HG03571 (cell line): ENCODE measurements around the gene C1orf21.
"Not testable (repeated sequence)": the region's sequence is repeated elsewhere in the genome, so short reads cannot be mapped to it uniquely, and the experiment has no call there.

ENCODE experiments used
- ATAC-seq: cut with Tn5 transposase; IDR thresholded peaks from one replicate; pipeline ENCODE4 v1.9.1; 2021; ENCODE audit not compliant: unreplicated experiment

Gene C1orf21

DNA sequence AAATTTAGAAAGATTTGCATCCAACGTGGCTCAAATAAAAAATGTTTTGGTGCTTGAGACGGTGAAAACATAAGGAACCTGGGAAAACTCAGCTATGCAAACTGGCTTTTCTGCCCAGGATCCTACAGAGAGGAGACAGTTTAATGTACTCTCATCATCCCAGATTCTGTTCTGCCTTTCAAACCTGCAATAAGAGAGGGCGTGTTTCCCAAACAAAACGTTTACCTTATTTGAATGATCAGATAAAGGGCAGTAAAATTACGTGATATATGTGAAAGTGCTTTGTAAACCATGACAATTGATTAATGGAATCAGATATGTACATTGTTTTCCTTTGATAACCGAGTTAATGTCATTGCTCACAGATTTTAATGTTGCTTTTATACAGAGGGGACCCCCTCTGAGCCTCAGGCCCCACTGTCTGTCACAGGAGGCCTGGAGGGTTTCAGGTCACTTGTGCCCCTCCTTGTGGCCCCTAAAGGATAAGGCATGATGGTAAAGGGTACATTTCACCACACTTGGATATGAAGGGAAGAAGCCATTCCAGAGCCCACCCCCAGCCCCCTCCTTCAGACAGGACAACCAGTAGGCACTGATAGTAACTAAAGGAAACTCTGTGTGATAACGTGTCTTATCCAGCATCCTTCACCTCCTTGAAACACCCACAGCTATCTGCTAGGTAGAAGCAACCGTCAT is 210.3 kb downstream of the C1orf21 start:
- ATAC-seq = no peak

DNA sequence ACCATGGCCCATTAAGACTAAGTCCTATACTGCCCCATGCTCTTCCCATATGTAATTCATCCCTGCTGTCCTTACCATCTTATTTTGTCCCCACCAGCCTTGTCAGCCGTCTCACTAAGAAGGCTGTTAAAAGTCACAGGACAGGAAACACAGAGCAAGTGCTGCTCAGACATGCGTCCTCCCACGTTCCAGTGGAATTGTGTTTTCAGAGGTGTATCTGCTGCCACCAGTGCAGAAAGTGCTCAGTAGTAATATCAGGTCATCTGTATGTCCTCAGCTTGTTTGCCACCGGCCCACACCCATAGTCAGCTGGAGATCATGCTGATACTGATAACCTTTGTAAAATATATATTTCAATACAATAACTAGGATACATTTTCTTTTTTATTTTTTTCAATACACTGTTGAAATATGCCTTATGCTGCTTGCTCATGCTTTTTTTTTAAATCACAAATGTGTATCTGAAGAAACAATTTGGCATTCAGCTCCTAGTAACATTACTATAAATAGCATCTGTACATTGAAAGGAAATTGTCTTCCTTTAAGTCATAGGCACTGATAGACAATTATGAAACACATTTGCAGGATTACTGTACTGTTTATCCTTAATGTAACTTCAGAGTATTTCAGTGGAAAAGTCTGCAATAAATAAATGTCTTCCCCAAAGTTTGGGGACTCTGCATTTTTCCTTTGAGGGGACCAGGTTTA is 211.0 kb downstream of the C1orf21 start:
- no peak for ATAC-seq

DNA sequence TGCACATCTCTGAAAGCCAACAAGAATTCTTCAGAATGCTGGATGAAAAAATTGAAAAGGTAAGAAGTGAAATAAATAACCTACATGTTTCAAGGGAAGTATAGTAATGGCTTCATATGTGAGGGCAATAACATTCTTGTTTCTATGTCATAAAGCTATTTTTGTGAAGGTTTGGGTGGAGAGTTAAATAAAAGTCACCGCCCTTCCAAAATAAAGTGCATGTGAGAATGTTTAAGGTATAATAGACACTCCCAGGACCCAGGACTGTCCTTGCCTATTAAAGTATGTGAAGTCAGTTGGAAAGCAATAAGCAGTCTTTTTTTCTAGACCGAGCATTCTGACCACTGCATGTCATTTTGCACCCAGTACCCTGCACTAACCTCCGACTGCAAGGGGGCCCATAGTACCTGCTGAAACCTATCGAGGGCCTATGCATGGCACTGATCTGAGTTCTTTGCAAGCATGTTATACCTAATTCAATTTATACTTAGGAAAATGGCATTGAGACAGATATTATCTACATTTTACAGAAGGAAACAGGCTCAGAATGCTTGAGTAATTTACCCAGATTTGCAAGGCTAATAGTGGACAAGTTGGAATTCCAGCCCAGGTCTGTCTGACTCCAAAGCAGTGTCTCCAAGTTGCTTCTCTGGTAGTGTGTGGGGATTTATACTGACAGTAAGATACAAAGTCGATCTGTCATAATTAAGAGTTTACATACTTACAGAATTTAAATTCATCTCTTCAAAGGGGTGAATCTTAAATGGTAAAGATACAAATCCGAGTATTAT is 211.8 kb downstream of the C1orf21 start:
- ATAC-seq = no peak

DNA sequence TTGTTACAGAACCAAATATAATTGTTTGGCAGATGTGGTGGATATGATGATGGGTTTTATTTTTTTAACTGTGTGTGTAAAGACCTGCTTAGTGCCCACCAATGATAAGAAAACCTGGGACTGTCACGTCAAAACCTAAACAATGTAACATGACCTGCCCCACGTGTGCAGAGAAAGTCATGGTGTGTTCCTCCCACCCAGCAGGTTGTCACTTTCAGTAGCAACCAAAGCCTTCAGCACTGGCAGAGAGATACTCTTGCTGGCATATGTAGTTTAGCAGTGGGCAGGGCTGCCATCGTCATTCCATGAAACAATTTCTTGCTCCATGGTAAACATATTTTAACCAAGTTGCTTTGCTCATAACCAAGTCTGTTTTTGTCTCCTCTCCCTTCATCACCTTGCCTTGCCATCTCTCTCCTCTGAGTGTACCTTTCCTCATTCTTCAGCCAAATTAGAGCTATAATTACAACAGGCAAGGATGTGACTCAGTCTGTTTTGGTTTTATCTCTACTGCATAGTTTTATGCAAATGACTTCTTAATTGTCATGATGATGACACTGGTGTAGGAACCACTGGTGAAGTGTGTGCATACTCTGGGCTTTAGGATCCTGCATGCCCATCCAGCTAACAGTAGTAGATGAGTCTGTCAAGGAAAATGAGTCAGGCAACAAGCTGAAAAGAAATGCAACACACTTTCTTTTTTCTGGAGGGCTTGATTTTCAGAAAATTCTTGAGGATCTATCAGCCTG is 217.5 kb downstream of the C1orf21 start:
- no peak for ATAC-seq

DNA sequence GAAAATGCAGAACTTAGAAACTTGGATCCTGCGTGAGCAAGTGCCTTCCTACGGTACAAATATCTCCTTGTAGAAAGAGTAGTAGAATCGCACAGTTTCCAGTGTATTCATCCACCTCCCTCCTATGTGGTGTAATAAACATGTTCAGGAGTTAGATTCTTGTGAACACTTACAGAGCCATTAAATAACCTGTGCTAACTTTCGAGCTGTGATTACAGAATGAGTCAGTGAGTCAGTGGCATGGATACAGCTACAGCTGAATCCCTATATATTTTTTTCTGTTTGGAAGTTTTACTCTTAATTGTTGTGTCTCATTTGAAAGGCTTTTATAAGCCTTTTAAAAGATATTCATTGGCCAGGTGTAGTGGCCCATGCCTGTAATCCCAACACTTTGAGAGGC is 219.1 kb downstream of the C1orf21 start:
- ATAC-seq = no peak

DNA sequence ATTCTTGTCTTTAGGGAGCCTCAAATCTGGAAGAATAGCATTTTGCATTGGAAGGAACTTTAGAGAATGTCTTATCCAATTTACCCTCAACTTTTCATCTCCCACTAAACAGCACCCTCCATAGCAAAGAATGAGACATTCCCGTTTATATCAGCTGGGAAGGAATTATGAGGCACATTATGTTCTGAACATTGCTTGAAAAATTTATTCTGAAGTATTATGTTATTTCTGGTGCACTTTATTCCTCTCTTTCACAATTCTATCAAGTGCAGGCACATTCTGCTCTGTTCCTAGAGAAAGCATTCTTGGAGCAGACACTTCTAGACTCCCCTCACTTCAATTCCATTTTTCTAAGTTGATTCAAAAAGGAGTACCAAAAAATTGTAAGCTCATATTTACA is 220.0 kb downstream of the C1orf21 start:
- no peak for ATAC-seq

DNA sequence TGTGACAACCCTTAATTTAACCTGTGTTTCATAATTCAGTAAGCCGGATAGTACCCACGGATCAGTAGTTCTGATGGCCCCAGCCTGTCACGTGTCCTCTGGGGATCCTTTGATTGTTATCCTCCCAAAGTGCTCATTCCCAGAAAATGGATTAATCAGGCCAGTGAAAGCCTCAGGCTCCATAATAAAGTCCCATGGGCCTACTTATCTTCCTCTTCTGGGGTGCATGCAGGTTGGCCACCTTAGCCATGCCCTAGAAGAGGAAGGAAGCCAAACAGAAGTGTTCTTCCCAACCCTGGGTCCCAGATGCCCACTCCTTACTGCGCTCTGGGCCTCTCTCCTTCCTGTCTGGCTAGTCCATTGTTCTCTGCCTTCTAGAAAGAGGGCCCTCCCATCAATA is 221.8 kb downstream of the C1orf21 start:
- no peak for ATAC-seq

DNA sequence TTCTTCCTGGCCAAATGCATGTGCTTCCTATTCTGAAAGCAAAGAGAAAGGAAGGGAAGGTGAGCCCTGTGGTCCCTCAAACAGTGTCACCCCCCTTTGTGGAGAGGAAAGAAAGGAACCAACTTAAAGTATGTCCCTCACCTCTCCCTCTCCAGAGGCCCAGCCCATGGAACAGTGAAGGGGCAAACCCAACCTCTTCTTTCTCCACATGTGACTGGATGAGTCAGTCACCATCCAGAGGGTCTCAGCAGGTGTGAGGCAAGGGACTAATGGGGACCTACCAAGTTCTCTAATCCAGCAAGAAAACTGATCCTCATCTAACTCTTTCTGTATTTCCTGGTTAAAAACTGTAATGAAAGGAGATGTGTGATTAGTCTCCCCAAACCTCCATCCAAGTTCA is 222.2 kb downstream of the C1orf21 start:
- ATAC-seq = no peak

DNA sequence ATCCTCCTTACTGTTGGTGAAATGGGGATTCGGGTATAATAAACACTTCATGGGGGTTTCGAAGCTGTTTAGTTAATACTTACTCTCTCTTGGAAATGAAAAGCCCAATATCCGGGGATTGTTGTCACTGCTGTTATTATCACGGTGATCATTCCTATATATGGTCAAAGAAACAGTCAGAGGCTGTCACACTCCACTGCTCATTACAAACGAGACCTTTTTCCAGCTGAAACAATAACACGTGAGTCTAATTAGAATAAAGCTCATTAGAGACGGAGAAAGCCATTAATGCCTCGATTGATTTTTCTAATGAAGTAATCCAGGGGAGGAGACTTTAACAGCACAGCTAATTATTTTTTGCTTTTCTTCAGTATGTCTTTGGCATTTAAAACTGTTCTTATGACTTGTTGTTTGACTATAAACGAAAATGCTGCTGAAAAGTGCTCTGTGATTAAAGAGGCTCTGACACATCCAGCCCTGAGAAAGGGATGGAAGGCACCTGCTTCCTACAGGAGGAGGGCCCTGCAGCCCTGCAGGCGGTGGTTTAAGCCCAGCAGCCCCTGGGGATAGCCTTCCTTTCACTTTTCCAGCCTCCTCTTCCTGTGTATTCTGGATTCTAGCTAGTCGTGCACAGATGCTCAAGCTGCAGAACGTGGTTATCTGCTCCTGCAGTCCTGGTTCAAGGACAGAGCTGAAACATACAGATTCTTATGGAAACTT is 224.2 kb downstream of the C1orf21 start:
- ATAC-seq = no peak

DNA sequence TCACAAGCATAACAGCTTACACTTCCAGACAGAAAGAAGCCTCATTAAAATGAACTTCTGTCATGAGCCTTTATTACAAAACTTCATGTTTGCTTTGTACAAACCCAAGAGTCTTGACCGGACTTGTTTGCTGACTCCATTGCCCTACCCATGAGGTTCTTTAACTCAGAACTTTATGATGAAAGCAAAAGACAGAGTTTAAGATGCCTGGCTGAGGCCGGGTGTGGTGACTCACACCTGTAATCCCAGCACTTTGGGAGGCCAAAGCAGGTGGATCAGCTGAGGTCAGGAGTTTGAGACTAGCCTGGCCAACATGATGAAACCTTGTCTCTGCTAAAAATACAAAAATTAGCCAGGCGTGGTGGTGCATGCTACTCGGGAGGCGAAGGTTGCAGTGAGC is 225.4 kb downstream of the C1orf21 start:
- ATAC-seq = not testable (repeated sequence)

DNA sequence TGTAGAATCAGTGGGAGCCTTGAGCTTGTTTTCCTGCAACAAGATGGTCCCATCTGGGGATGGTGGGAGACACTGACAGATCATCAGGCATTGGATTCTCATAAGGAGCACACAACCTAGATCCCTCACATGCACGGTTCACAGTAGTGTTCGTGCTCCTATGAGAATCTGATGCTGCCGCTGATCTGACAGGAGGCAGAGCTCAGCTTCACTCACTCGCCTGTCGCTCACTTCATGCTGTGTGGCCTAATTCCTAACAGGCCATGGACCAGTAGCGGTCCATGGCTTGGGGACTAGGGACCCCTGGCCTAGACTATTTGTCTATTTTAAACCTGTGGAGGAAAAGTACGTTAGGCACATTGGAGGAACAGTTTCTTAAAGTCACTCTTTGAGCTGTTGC is 227.8 kb downstream of the C1orf21 start:
- ATAC-seq = no peak

DNA sequence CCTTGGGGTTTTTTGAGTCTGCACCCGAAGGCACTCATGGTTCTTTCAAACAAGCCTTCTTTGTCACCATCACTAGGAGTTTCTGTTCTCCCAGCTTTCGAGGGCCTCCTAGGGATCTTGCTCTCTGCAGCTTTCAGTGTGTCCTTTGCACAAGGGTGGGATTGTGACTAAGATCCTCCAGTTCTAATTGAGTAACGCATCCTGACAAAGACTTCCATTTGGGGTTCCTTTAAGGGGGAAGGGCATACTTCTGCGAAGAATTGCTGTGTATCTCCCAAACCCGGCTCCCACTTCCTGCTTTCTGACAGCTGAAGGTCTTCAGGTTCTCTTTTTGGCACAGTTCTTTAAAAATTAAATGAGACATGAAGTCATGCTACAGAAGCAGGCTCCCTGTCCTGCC is 228.5 kb downstream of the C1orf21 start:
- ATAC-seq = no peak

DNA sequence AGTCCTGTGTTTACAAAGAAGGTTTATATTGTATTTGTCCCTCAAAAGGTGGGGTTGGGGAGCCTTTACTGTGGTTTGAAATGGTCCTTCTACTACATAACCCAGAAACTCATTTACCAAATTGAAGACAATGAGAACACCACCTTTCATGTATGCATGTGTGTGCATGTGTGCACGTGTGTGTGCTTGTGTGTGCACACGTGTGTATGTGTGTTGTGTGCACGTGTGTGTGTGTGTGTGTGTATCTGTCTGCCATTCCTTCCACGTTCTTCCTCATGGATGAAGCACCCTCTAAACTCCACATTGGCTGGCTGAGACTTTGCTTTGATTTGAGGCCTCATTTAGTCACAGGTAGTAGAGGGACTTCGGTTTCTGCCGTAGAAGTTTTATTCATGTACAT is 229.7 kb downstream of the C1orf21 start:
- ATAC-seq = no peak

DNA sequence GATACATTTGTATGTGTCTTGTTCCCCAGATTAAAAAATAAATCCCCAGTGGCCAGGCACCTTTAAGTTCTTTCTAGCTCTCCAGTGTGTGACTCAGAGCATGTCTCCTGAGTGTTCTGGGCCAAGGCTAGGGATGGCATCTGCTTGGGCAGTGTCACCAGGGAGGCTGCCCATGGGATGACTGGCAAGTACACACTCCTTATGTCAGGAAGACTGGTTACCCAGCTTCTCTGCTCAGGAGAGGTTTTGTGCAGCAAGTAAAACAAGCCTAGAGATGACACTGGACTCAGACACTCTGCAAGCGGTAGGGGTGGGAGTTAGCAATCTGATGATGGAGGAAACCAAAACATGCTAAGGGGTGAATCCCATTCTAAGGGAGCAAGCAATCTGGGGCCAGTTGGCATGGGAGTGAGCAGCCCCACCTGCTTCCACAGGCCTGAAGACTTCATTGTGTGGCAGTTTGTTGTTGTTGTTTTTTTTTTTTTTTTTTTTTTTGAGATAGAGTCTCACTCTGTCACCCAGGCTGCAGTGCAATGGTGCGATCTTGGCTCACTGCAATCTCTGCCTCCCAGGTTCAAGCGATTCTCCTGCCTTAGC is 230.7 kb downstream of the C1orf21 start:
- no peak for ATAC-seq

DNA sequence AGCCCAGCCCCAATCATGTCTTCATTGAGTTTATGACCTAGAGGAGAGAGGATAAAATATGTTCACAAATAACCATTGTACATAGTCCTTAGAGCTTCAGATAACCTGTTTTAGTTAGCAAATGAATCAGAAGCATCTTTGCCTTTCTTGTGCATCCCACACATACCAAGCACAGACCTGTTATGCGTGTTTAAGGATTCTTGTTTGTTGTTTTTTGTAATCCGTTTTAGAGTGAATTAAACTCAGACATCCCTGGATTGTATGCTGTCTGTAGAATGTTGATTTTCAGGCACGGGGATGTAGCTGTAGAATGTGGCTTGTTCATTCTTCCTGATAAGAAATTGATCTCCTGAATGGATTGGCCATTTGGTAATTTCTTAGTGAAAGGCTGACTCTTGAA is 232.0 kb downstream of the C1orf21 start:
- no peak for ATAC-seq

DNA sequence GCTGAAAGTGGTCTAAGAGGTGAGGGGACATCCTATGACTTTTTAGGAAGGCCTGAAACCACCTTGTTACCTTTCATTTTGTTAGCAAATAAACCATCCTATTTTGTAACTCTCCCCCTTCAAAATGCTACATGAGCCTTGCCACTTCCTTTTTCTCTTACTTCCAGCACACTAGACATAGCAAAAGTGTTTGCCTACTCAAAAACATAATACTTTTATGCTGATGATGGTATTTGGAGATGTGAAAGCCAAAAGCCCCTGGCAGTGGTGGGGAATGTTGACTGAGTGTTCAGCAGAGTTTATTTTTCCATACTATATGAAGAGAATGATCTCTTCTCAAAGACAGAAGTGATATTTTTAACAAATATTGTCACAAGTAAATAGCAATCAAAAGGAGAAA is 233.6 kb downstream of the C1orf21 start:
- ATAC-seq = no peak

DNA sequence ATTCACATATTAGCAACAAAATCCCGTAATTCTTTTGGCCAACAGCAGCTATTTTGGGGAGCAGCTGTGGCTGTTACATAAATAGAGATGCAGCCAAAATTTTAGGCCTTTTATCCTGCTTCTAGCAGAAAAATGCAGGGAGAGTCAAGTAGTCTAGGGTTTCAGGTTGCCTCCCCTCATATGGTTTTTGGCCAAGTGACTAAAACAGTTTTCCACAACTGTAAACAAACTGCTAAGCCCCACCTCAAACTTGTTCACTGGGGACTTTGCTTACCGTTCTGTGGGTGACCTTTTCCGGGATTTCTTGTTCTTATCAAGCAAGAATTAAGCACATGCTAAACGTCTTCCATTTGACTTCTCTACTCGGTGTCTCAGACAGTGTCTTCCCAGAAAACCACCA is 234.4 kb downstream of the C1orf21 start:
- no peak for ATAC-seq

DNA sequence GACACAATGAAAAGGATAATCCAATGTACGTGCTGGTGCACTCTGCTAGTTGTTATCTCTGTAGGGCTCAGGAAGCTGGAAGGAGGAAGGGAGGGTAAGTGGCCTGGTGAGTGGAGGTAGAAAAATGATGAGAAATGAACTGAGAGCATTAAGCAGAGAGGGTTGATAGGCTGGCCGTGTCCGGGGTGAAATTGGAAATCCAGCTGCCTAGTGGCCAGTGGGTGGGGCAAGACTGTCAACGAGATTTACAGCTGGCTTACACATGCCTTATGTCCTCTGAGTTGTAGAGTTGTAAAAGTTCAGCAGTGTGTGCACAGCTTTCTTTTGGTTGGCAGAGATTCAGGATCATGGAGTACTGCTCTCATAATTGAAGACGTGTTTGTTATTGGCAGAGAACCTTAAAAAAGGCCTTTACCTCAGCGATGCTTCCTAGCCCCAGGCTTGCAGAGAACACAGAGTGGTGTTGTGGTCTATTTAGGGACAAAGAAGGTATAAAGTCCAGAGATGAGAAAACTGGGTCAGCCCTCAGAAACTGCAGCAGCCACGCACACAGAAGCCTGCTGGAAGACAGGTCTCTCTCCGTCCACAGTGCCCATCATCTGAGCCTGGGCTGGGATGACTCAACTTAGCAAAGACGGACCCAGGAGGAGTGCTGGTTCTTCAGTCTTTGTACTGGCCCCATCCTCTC is 235.5 kb downstream of the C1orf21 start:
- no peak for ATAC-seq

DNA sequence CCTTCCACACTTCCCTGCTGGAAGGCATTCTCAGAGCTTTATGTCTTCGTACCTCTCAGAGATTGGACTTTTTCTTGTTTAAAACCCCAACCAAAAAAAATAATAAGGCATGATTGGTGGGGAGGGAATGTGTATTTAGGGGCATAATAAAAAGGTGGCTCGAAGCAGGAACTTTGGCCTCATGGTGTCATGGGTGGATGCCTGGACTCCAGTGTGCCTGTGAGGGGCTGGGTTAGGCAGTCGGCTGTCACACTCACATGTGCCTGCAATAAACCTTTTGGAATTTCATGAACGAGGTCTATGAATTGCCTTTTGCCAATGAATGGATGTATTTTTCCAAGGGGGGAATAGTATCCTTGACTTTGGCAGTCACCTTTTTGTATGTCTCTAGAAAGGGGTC is 236.6 kb downstream of the C1orf21 start:
- ATAC-seq = no peak

DNA sequence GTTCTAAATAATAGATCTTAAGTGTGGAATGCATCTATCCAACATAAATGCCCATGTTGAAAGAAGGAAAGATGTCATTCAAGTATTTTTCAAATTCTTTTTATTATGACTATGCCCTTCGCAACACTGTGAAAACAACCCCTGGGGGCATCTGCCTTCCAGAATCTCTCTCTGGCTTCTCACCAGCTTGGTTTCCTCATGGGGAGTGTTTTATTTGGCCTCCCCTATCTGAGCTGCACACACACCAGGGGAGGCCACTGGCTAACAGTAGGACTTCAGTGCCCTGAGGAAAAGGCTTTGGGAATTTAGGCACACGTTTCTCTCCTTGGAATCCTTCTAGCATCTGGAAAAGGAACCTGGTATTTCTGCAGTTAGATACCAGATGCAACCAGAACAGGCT is 237.2 kb downstream of the C1orf21 start:
- no peak for ATAC-seq
